ENCODE data around the gene INTS1.

- TF ChIP-seq CTCF (conservative IDR thresholded peaks at IDR 0.05 in 1 of 2, IDR thresholded peaks at IDR 0.05 in 1 of 2; ENCODE audit: extremely low read depth in 1 of 2, insufficient read depth in 1 of 2, low read depth in 1 of 2, low read length in 2 of 2): no peak
- TF ChIP-seq EZH2 (IDR thresholded peaks at IDR 0.05; ENCODE audit: borderline replicate concordance, low read length): no peak
Observed at GRCh38 chr7:1450431-1450830, 53.8 kb downstream of the INTS1 start.
